ENCODE data around the gene MUC15.

MUC15 gene

GRCh38 chr11:26573896-26574295 lies 1.8 kb upstream of the MUC15 start:
- DNase-seq (ENCODE audit: extremely low spot score) = no peak
- ChIA-PET CTCF (no interaction called here), POLR2A (no interaction called here)
- TF ChIP-seq CTCF (IDR thresholded peaks at IDR 0.05; ENCODE audit: control extremely low read depth, extremely low read depth, low read depth, missing control alignments) = no peak

GRCh38 chr11:26572770-26573402 lies 823 bp upstream of the MUC15 start:
- ChIA-PET CTCF (interaction anchor here (1.3 kb wide), 1 partner anchor 12 kb away, joined by 4 read pairs; no protein-coding TSS in a partner anchor), POLR2A (no interaction called here)
- TF ChIP-seq CTCF (IDR thresholded peaks at IDR 0.05; ENCODE audit: control extremely low read depth, extremely low read depth, low read depth, missing control alignments) = no peak
- no peak for DNase-seq (ENCODE audit: extremely low spot score)

GRCh38 chr11:26569646-26570045 lies 2.4 kb downstream of the MUC15 start:
- ChIA-PET POLR2A (no interaction called here), CTCF (interaction anchor here (1.3 kb wide), 1 partner anchor 36 kb away, joined by 3 read pairs; no protein-coding TSS in a partner anchor)
- no peak for DNase-seq (ENCODE audit: extremely low spot score)
- TF ChIP-seq CTCF (IDR thresholded peaks at IDR 0.05; ENCODE audit: control extremely low read depth, extremely low read depth, low read depth, missing control alignments) = no peak

GRCh38 chr11:26558190-26558589 lies 13.9 kb downstream of the MUC15 start:
- POLR2A ChIA-PET = no interaction called here
- CTCF ChIA-PET = interaction anchor here (2.6 kb wide), 1 partner anchor 17 kb away, joined by 7 read pairs; no protein-coding TSS in a partner anchor
- no peak for DNase-seq (ENCODE audit: extremely low spot score)
- no peak for TF ChIP-seq CTCF (IDR thresholded peaks at IDR 0.05; ENCODE audit: control extremely low read depth, extremely low read depth, low read depth, missing control alignments)

- ChIA-PET POLR2A (no interaction called here), CTCF (interaction anchor here (2.6 kb wide), 1 partner anchor 16 kb away, joined by 7 read pairs; no protein-coding TSS in a partner anchor)
- no peak for DNase-seq (ENCODE audit: extremely low spot score)
- TF ChIP-seq CTCF (IDR thresholded peaks at IDR 0.05; ENCODE audit: control extremely low read depth, extremely low read depth, low read depth, missing control alignments) = no peak
Observed at GRCh38 chr11:26557666-26558065, 14.4 kb downstream of the MUC15 start.

- no peak for DNase-seq (ENCODE audit: extremely low spot score)
- CTCF ChIA-PET = interaction anchor here (1.2 to 2.6 kb wide), 3 partner anchors 9 to 24 kb away, joined by 3 to 7 read pairs (median 3); no protein-coding TSS in a partner anchor
- no peak for TF ChIP-seq CTCF (IDR thresholded peaks at IDR 0.05; ENCODE audit: control extremely low read depth, extremely low read depth, low read depth, missing control alignments)
- POLR2A ChIA-PET = interaction anchor here (0.5 kb wide), 1 partner anchor 109 kb away, joined by 3 read pairs; no protein-coding TSS in a partner anchor
Observed at GRCh38 chr11:26556582-26556981, 15.5 kb downstream of the MUC15 start.

All from GM10248 (cell line).